Neural progenitor cell (in vitro differentiated cells): ENCODE results near the gene SPTBN5.

Experiments
- EZH2 ChIP-seq: fragments of 200-600 bp; sonication (generic); IDR thresholded peaks from 2 replicates; pipeline ENCODE4 v1.6.1; 2017; ENCODE audit warnings: antibody characterized with exemption, mild to moderate bottlenecking, moderate library complexity
- TF ChIP-seq, protein P1 (sequence below): fragments of 200-600 bp; sonication (generic); IDR thresholded peaks from 2 replicates; pipeline ENCODE4 v1.5.1; 2017; ENCODE audit warnings: antibody characterized with exemption, mild to moderate bottlenecking

DNA sequence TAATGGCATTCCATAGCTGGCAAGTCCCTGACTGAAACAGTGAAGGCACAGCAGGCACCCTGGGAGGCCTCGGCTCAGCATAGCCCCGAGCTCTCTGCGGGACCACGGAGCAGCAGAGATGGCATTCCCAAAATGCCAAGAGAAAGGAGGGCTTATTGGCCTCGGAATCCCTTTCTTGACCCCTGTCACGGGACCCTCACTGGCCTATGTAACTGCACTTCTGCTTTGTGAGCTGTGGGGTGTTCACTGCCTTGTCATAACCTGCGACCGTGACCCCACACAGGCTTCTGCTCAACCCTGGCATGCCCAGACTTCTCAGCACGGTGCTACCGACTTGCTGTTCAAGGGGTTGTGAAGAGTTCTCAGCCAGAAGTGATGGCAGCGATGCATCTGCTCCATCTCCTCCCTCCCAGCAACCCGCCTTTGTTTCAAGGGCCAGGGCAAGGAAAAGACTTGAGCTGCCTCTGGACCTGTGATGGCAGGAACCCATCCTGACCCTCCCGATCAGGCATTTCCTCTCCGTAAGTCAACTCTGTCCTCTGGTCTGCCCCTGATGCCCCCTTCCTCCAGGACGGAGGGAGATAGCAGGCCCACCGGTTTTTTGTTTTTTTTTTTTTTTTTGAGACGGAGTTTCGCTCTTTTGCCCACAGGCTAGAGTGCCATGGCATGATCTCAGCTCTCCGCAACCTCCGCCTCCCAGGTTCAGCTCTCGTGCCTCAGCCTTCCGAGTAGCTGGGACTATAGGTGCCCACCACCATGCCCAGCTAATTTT, 48.0 kb upstream of the SPTBN5 start:
- TF ChIP-seq, protein P1, sequence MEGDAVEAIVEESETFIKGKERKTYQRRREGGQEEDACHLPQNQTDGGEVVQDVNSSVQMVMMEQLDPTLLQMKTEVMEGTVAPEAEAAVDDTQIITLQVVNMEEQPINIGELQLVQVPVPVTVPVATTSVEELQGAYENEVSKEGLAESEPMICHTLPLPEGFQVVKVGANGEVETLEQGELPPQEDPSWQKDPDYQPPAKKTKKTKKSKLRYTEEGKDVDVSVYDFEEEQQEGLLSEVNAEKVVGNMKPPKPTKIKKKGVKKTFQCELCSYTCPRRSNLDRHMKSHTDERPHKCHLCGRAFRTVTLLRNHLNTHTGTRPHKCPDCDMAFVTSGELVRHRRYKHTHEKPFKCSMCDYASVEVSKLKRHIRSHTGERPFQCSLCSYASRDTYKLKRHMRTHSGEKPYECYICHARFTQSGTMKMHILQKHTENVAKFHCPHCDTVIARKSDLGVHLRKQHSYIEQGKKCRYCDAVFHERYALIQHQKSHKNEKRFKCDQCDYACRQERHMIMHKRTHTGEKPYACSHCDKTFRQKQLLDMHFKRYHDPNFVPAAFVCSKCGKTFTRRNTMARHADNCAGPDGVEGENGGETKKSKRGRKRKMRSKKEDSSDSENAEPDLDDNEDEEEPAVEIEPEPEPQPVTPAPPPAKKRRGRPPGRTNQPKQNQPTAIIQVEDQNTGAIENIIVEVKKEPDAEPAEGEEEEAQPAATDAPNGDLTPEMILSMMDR: no peak
- no peak for TF ChIP-seq EZH2
